HL-60 (cell line): ENCODE measurements around the gene NFIX.

Source experiments
- DNase-seq, 2 experiments: peaks; one replicate each; pipeline ENCODE4 v3.0.0-alpha.2; 2010 to 2020; ENCODE audit warnings: low read depth in 1 of 2, low spot score in 1 of 2
- H3K27ac ChIP-seq: fragments of 250-450 bp; sonication (Bioruptor Pico); replicated peaks from 2 replicates; pipeline ENCODE4 v1.5.1; 2020; ENCODE audit warnings: mild to moderate bottlenecking, moderate library complexity
- H3K27me3 ChIP-seq: fragments of 250-450 bp; sonication (Bioruptor Pico); 2 replicates; pipeline ENCODE4 v1.5.1; 2021; ENCODE audit warnings: mild to moderate bottlenecking, moderate library complexity; ENCODE audit not compliant: insufficient read depth, poor library complexity, severe bottlenecking
- H3K4me3 ChIP-seq: replicated peaks from 2 replicates; pipeline ENCODE4 v1.5.1; 2011; ENCODE audit warnings: mild to moderate bottlenecking, control low read depth, low read length; ENCODE audit not compliant: insufficient read depth
- GABPA ChIP-seq: IDR thresholded peaks from 2 replicates; pipeline ENCODE4 v1.6.1; 2012; ENCODE audit warnings: low read depth
- POLR2AphosphoS5 ChIP-seq: IDR thresholded peaks from 2 replicates; pipeline ENCODE4 v1.6.1; 2012; ENCODE audit warnings: low read depth
- SPI1 ChIP-seq: IDR thresholded peaks from 2 replicates; pipeline ENCODE4 v1.6.1; 2012; ENCODE audit warnings: low read depth, mild to moderate bottlenecking, borderline replicate concordance
- TF ChIP-seq, protein P1 (sequence below): IDR thresholded peaks from one replicate; pipeline ENCODE4 v1.5.1; 2011; ENCODE audit warnings: low read length, control low read depth, inconsistent platforms; ENCODE audit not compliant: insufficient read depth
- TF ChIP-seq, protein P2 (sequence below): IDR thresholded peaks from 2 replicates; pipeline ENCODE4 v1.6.1; 2012; ENCODE audit warnings: low read depth; ENCODE audit not compliant: insufficient replicate concordance

Gene NFIX

DNA sequence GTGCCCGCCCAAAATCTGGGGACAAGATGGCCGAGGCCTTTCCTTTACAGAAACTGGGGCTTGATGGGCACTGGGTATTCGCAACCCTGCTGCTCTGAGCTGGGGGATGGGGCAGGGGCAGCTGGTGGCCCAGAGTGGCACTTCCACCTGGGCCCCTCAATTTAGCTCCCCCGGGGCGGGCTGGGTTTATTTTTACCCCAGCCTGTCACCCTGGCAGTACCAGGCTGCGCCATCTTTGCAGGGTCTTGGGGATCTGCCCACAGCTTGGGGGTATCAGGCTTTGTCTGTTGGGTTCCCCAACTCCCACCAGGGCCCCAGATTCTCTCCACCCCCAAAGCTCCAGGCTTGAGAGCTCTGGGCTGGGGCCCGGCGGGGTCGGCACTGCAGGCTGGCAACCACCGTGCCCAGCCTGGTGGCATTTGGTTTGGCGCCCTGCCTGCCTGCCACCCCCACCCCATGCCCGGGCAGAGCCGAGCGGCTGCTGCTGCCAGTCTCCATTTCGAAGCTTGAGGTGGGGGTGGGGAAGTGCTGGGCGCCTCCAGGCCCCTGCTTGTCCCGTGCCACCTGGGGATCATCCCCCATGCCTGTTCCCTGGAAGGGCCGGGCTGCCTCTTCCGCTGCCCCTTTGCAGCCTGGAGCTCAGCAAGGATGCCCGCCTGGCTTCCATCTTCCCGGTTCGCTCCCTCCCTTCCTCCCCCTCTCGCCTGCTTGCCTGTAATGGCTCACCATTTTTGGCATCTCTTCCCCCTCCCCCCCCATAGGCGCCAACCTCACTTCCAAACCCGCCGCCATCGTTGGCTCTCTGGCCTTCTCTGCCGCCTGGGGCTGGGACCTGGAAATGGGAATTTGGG is 11.4 kb downstream of the NFIX start:
- no peak for TF ChIP-seq POLR2AphosphoS5
- TF ChIP-seq, protein P1, sequence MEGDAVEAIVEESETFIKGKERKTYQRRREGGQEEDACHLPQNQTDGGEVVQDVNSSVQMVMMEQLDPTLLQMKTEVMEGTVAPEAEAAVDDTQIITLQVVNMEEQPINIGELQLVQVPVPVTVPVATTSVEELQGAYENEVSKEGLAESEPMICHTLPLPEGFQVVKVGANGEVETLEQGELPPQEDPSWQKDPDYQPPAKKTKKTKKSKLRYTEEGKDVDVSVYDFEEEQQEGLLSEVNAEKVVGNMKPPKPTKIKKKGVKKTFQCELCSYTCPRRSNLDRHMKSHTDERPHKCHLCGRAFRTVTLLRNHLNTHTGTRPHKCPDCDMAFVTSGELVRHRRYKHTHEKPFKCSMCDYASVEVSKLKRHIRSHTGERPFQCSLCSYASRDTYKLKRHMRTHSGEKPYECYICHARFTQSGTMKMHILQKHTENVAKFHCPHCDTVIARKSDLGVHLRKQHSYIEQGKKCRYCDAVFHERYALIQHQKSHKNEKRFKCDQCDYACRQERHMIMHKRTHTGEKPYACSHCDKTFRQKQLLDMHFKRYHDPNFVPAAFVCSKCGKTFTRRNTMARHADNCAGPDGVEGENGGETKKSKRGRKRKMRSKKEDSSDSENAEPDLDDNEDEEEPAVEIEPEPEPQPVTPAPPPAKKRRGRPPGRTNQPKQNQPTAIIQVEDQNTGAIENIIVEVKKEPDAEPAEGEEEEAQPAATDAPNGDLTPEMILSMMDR, result no peak
- TF ChIP-seq, protein P2, sequence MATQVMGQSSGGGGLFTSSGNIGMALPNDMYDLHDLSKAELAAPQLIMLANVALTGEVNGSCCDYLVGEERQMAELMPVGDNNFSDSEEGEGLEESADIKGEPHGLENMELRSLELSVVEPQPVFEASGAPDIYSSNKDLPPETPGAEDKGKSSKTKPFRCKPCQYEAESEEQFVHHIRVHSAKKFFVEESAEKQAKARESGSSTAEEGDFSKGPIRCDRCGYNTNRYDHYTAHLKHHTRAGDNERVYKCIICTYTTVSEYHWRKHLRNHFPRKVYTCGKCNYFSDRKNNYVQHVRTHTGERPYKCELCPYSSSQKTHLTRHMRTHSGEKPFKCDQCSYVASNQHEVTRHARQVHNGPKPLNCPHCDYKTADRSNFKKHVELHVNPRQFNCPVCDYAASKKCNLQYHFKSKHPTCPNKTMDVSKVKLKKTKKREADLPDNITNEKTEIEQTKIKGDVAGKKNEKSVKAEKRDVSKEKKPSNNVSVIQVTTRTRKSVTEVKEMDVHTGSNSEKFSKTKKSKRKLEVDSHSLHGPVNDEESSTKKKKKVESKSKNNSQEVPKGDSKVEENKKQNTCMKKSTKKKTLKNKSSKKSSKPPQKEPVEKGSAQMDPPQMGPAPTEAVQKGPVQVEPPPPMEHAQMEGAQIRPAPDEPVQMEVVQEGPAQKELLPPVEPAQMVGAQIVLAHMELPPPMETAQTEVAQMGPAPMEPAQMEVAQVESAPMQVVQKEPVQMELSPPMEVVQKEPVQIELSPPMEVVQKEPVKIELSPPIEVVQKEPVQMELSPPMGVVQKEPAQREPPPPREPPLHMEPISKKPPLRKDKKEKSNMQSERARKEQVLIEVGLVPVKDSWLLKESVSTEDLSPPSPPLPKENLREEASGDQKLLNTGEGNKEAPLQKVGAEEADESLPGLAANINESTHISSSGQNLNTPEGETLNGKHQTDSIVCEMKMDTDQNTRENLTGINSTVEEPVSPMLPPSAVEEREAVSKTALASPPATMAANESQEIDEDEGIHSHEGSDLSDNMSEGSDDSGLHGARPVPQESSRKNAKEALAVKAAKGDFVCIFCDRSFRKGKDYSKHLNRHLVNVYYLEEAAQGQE, result no peak
- no peak for TF ChIP-seq SPI1
- no peak for TF ChIP-seq GABPA
- DNase-seq, result no peak

DNA sequence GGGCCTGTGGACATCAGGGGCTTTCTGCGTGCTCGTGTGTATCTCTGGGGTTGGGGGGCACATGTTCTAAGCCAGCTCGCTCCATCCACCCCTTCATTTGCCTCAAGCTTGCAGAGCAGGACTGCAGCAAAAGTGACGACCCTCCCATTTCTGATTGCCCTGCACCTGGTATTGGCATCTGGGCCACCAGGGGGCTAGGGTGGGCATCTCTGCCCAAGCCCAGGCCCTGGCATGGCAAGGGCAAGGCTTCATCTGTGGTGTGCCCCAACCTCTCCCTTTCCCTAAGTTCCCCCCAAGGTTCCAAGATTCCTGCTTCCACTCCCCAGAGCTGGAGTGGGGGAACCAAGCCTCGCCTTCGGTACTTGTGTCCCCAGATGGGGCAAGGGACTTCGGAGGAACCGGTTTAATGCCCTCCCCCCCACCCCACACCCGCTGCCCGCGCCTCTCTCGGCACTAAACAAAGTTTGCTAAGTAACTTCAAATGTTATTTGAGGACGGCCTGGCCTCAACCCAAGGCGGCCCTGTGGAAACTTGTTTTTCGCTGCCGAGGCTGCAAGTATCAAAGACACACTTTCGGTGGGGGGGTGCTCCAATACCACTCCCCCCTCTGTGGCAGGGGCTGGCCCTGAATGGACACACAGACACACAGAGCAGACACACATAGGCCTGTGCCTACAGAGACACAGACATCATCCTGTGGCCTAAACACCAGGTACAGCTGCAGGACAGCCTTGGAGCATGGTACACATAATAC is 12.2 kb downstream of the NFIX start:
- Histone ChIP-seq H3K27me3 (peaks cover 14% of the 10 kb centered on the region), H3K27ac (no peak overlapping the region), H3K4me3 (no peak overlapping the region)
- no peak for DNase-seq
- TF ChIP-seq, protein P1, result no peak
- TF ChIP-seq GABPA (no peak), SPI1 (no peak), POLR2AphosphoS5 (no peak)
- TF ChIP-seq, protein P2, result no peak

More for the DNA sequence above, 11.4 kb downstream of the NFIX start:
- H3K27ac ChIP-seq, result no peak overlapping the region
- peaks cover 8% of the 10 kb centered on the region for H3K27me3 ChIP-seq
- H3K4me3 ChIP-seq, result no peak overlapping the region

DNA sequence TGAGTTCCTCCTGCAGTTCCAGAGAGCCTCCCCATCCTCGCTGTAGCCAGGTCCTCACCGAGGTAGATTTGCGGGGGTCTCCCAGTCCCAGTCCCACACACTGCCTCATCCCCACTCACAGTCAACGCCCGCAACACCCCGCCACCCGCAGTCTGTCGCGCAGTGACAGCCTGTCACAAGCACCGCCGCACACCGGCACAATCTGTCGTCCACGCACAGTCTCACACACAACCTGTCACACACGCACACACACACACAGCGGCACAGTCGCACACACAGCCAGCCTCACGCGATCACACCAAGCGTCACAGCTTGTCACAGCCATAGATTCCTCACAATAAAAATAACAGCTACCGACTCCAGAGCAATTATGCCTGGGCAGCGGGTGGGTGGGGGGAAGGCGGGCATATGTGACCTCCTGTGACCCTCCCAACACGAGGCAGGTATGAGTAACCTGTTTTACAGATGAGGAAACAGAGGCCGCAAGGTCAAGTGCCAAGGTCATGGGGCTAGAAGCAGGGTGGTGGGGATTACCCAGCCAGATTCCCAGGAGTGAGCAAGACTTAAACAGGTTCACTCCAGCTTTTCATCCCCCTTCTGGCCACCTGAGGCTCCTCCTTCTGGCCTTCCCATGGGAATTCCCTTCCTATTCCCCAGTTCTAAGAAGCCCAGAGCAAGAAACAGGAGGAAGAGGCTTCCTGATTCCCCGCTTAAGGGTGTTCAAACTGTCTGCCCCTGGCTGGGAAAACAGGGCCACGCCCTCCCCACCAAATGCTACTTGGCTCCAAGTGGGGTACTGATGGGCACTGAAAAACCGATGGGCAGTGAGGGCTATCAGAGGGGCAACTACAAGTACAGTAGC is 13.9 kb downstream of the NFIX start:
- peaks cover 29% of the 10 kb centered on the region for H3K27me3 ChIP-seq
- TF ChIP-seq, protein P2, result no peak
- TF ChIP-seq SPI1 (no peak), POLR2AphosphoS5 (no peak), GABPA (no peak)
- no peak for DNase-seq
- H3K4me3 ChIP-seq, result no peak overlapping the region
- H3K27ac ChIP-seq, result no peak overlapping the region
